HepG2 (cell line): Measurements from ENCODE around the gene ATP5PF. TPM values are rescaled to one million over a fixed set of nuclear protein-coding genes. Genes with fewer than 3 reads are reported as not detected.
A peak's percentile ranks its signal among the peaks of the same experiment; 100 is the strongest.

Experiments used
- ATAC-seq: fragments of 200-7000 bp; cut with Tn5 transposase; 3 replicates; pipeline ENCODE4 v1.9.1; 2020; ENCODE audit warnings: mild to moderate bottlenecking, moderate library complexity
- BruUV-seq: library from RNA; stranded (reverse); fragments of 400-500 nt; replicated peaks from 2 replicates; lab custom pipeline; 2021; lab: Mats Ljungman, UMichigan
- CTCF ChIA-PET: fragments of 300-600 bp; formaldehyde crosslinking; extraction: SDS; loops from one replicate; lab custom pipeline; 2021; ENCODE audit warnings: low total read pairs, inconsistent platforms, low intra/inter-chr PET ratio; lab: Yijun Ruan, JAX
- POLR2A ChIA-PET: fragments of 350-600 bp; sonication (Branson Sonifier 250); formaldehyde crosslinking; loops from one replicate; lab custom pipeline; 2020; ENCODE audit warnings: antibody characterized with exemption, inconsistent platforms; lab: Yijun Ruan, JAX
- DNase-seq: peaks from one replicate; pipeline ENCODE4 v3.0.0-alpha.2; 2015; ENCODE audit warnings: low spot score
- FAIRE-seq: peaks from 3 replicates; lab custom pipeline; 2011; peaks lifted over from hg19 to GRCh38; lab: Jason Lieb, UNC
- H2AFZ ChIP-seq: one replicate; pipeline ENCODE4 v1.6.1; 2011; ENCODE audit warnings: low read length, inconsistent platforms
- H3K27ac ChIP-seq: fragments of 300-600 bp; 3 replicates; pipeline ENCODE4 v1.8.0; 2011; ENCODE audit warnings: mixed run types, mild to moderate bottlenecking, mixed read lengths, low read length, inconsistent platforms; ENCODE audit not compliant: insufficient read depth; ENCODE audit errors: extremely low read length
- H3K27me3 ChIP-seq, 2 experiments: fragments of 200-600 bp in 1 of 2; 2 replicates in 1 of 2; 3 replicates in 1 of 2; pipeline versions ENCODE4 v1.6.0 to v1.8.0; 2011; ENCODE audit warnings: low read length in 2 of 2, mild to moderate bottlenecking in 2 of 2, moderate library complexity in 2 of 2, inconsistent platforms in 1 of 2; ENCODE audit not compliant: insufficient read depth in 2 of 2, control insufficient read depth in 1 of 2
- H3K36me3 ChIP-seq, 2 experiments: fragments of 200-600 bp in 1 of 2; replicated peaks in 1 of 2; 2 replicates in 1 of 2; 3 replicates in 1 of 2; pipeline versions ENCODE4 v1.5.1 to v1.8.0; 2011; ENCODE audit warnings: low read length in 2 of 2, inconsistent platforms in 1 of 2; ENCODE audit not compliant: insufficient read depth in 2 of 2, control insufficient read depth in 1 of 2
- H3K4me1 ChIP-seq: 2 replicates; pipeline ENCODE4 v1.5.1; 2012; ENCODE audit warnings: low read length, inconsistent platforms; ENCODE audit not compliant: insufficient read depth
- H3K4me2 ChIP-seq: 2 replicates; pipeline ENCODE4 v1.6.0; 2011; ENCODE audit warnings: low read depth, low read length, inconsistent platforms
- H3K4me3 ChIP-seq, 3 experiments: fragments of 200-600 bp in 1 of 3; sonication (generic), shearing (Covaris generic) in 1 of 3; replicated peaks in 1 of 3; 2 replicates each; pipeline ENCODE4 v1.5.1; 2011 to 2016; ENCODE audit warnings: low read length in 3 of 3, inconsistent platforms in 2 of 3, low read depth in 2 of 3, mild to moderate bottlenecking in 2 of 3, control low read depth in 1 of 3, mixed read lengths in 1 of 3; ENCODE audit not compliant: insufficient read depth in 1 of 3
- H3K79me2 ChIP-seq: one replicate; pipeline ENCODE4 v1.6.1; 2011; ENCODE audit warnings: low read length, inconsistent platforms; ENCODE audit not compliant: insufficient read depth
- H3K9ac ChIP-seq: 2 replicates; pipeline ENCODE4 v1.6.0; 2011; ENCODE audit warnings: mild to moderate bottlenecking, low read depth, low read length, inconsistent platforms; ENCODE audit not compliant: insufficient read depth
- H3K9me3 ChIP-seq: 2 replicates; pipeline ENCODE4 v1.5.1; 2012; ENCODE audit warnings: mild to moderate bottlenecking, low read length
- H4K20me1 ChIP-seq: 2 replicates; pipeline ENCODE4 v1.6.0; 2011; ENCODE audit warnings: inconsistent platforms, mild to moderate bottlenecking, low read length, moderate library complexity; ENCODE audit not compliant: insufficient read depth
- MBNL3 ChIP-seq: fragments of 250-450 bp; sonication (Bioruptor Pico); conservative IDR thresholded peaks from 2 replicates; pipeline ENCODE4 v1.8.0; 2022; ENCODE audit warnings: mild to moderate bottlenecking, inconsistent platforms
- MYNN ChIP-seq: sonication (generic); formaldehyde crosslinking; IDR thresholded peaks from 2 replicates; pipeline ENCODE4 v1.4.0; 2020; ENCODE audit warnings: mild to moderate bottlenecking, low read depth, missing genetic modification reagents
- SMC3 ChIP-seq: IDR thresholded peaks from 2 replicates; pipeline ENCODE4 v1.6.1; 2011; ENCODE audit warnings: low read length, improper control_type of control experiment
- SRSF9 ChIP-seq: fragments of 200-400 bp; formaldehyde crosslinking; IDR thresholded peaks from 2 replicates; pipeline ENCODE4 v1.6.1; 2018; ENCODE audit warnings: borderline replicate concordance, mild to moderate bottlenecking, low read depth, low read length; ENCODE audit not compliant: insufficient read depth, poor library complexity, severe bottlenecking
- TARDBP ChIP-seq: sonication (generic); formaldehyde crosslinking; IDR thresholded peaks from 2 replicates; pipeline ENCODE4 v1.8.0; 2022; ENCODE audit warnings: mild to moderate bottlenecking, missing genetic modification reagents
- THAP7 ChIP-seq: sonication (generic); formaldehyde crosslinking; IDR thresholded peaks from 2 replicates; pipeline ENCODE4 v1.8.1; 2023; ENCODE audit warnings: mild to moderate bottlenecking, missing genetic modification reagents
- ZNF253 ChIP-seq: sonication (generic); formaldehyde crosslinking; IDR thresholded peaks from 2 replicates; pipeline ENCODE4 v1.8.0; 2022; ENCODE audit warnings: mild to moderate bottlenecking, missing genetic modification reagents, borderline replicate concordance
- ZNF605 ChIP-seq: sonication (generic); formaldehyde crosslinking; IDR thresholded peaks from 2 replicates; pipeline ENCODE4 v1.8.0; 2022; ENCODE audit warnings: mild to moderate bottlenecking, missing genetic modification reagents
- WGBS: methylation state at CpG from one replicate; pipeline ENCODE4 v1.1.6; 2017; ENCODE audit warnings: low lambda C conversion rate; 5-methylcytosine and 5-hydroxymethylcytosine counted together
- in situ Hi-C: cut with HindIII; loops from 2 replicates; pipeline ENCODE4 v1.10.0; 2017; ENCODE audit warnings: low pct_unique_long_range_greater_than_20kb; ENCODE audit not compliant: extremely low pct_ligation_motif_present
- intact Hi-C: fragments of 100-400 bp; cut with micrococcal nuclease; formaldehyde crosslinking; loops from one replicate; pipeline ENCODE4 v1.10.0; 2022; ENCODE audit not compliant: unreplicated experiment
- polyA plus RNA-seq, 8 experiments: library from polyadenylated mRNA; depleted of rRNA in 3 of 8; stranded (reverse) in 7 of 8; unstranded in 1 of 8; fragments of >200 nt; fragmentation: Illumina TruSeq in 4 of 8; extraction: Trizol in 4 of 8; gene quantifications; 2 replicates each; pipeline versions ENCODE4 v1.2.1 to v1.2.3, GENCODE V29; 2011 to 2016; ENCODE audit warnings: low read depth in 4 of 8, missing spikeins in 1 of 8, mixed read lengths in 1 of 8; ENCODE audit not compliant: insufficient read depth in 1 of 8
- total RNA-seq, 5 experiments: library from RNA; depleted of rRNA; stranded (reverse); fragments of >200 nt; fragmentation: Illumina TruSeq; extraction: Trizol; gene quantifications; 2 replicates each; pipeline ENCODE4 v1.2.3, GENCODE V29; 2016; ENCODE audit warnings: low read depth in 1 of 5
- TF ChIP-seq, protein P1 (sequence below): sonication (generic); formaldehyde crosslinking; IDR thresholded peaks from 2 replicates; pipeline ENCODE4 v1.5.0; 2020; ENCODE audit warnings: mild to moderate bottlenecking, missing genetic modification reagents, moderate library complexity
- TF ChIP-seq, protein P2 (sequence below): sonication (generic); formaldehyde crosslinking; conservative IDR thresholded peaks from 2 replicates; pipeline ENCODE4 v1.5.0; 2020; ENCODE audit warnings: missing genetic modification reagents

ATP5PF gene
- total and polyA plus RNA-seq, 2 of the 13 experiments (the other 11 are each of a cell fraction or from before 2014, with no cell fraction given), result 131 to 157 TPM

GRCh38 chr21:25708467-25709065 lies 26.1 kb downstream of the ATP5PF start:
- 38% methylated on average over 7 of the region's 7 CpGs for WGBS
- BruUV-seq, result no TSS peak

More at GRCh38 chr21:25708467-25709065, 26.1 kb downstream of the ATP5PF start:
- H4K20me1 ChIP-seq, result no peaks in the 10 kb centered on the region
- no peak overlapping the region for H3K9ac ChIP-seq
- intact Hi-C loops (loop anchor here (1.0 kb wide), 1 partner anchor 100 kb away; no protein-coding TSS in a partner anchor), in situ Hi-C loops (loop anchor here (5.0 kb wide), 1 partner anchor 101 kb away; the partner anchor contains the start of gene MRPL39)
- no peaks in the 10 kb centered on the region for H3K4me1 ChIP-seq
- TF ChIP-seq SRSF9 (no peak), MYNN (CRISPR knock-in tag) (no peak), TARDBP (CRISPR knock-in tag) (no peak), MBNL3 (no peak), SMC3 (peak; percentile 54), ZNF605 (CRISPR knock-in tag) (no peak), THAP7 (CRISPR knock-in tag) (no peak), ZNF253 (CRISPR knock-in tag) (no peak)
- TF ChIP-seq, protein P1, sequence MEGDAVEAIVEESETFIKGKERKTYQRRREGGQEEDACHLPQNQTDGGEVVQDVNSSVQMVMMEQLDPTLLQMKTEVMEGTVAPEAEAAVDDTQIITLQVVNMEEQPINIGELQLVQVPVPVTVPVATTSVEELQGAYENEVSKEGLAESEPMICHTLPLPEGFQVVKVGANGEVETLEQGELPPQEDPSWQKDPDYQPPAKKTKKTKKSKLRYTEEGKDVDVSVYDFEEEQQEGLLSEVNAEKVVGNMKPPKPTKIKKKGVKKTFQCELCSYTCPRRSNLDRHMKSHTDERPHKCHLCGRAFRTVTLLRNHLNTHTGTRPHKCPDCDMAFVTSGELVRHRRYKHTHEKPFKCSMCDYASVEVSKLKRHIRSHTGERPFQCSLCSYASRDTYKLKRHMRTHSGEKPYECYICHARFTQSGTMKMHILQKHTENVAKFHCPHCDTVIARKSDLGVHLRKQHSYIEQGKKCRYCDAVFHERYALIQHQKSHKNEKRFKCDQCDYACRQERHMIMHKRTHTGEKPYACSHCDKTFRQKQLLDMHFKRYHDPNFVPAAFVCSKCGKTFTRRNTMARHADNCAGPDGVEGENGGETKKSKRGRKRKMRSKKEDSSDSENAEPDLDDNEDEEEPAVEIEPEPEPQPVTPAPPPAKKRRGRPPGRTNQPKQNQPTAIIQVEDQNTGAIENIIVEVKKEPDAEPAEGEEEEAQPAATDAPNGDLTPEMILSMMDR (CRISPR knock-in tag), result peak; percentile 59
- TF ChIP-seq, protein P2, sequence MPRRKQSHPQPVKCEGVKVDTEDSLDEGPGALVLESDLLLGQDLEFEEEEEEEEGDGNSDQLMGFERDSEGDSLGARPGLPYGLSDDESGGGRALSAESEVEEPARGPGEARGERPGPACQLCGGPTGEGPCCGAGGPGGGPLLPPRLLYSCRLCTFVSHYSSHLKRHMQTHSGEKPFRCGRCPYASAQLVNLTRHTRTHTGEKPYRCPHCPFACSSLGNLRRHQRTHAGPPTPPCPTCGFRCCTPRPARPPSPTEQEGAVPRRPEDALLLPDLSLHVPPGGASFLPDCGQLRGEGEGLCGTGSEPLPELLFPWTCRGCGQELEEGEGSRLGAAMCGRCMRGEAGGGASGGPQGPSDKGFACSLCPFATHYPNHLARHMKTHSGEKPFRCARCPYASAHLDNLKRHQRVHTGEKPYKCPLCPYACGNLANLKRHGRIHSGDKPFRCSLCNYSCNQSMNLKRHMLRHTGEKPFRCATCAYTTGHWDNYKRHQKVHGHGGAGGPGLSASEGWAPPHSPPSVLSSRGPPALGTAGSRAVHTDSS (CRISPR knock-in tag), result no peak
- no peak overlapping the region for H2AFZ ChIP-seq
- ATAC-seq, result no peak
- no peaks in the 10 kb centered on the region for H3K36me3 ChIP-seq
- CTCF ChIA-PET, result interaction anchor here (1.2 to 2.5 kb wide), 2 partner anchors 93 to 99 kb away, joined by 7 to 41 read pairs; partner anchors contain the start of gene MRPL39
- POLR2A ChIA-PET, result no interaction called here
- H3K79me2 ChIP-seq, result no peaks in the 10 kb centered on the region
- H3K4me2 ChIP-seq, result no peak overlapping the region
- H3K27me3 ChIP-seq, result no peaks in the 10 kb centered on the region
- FAIRE-seq, result peak; percentile 23
- no peak overlapping the region for H3K4me3 ChIP-seq
- no peak overlapping the region for H3K27ac ChIP-seq
- peak; percentile 18 for DNase-seq
- H3K9me3 ChIP-seq, result no peaks in the 10 kb centered on the region
